Measurements from ENCODE around the gene CELSR1. TPM values are rescaled to one million over a fixed set of nuclear protein-coding genes. Genes with fewer than 3 reads are reported as not detected.

The CELSR1 gene
- total and polyA plus RNA-seq, 2 of the 13 experiments (the other 11 are each of a cell fraction or from before 2014, with no cell fraction given): 0.78 to 1.8 TPM

- TF ChIP-seq, protein P1, sequence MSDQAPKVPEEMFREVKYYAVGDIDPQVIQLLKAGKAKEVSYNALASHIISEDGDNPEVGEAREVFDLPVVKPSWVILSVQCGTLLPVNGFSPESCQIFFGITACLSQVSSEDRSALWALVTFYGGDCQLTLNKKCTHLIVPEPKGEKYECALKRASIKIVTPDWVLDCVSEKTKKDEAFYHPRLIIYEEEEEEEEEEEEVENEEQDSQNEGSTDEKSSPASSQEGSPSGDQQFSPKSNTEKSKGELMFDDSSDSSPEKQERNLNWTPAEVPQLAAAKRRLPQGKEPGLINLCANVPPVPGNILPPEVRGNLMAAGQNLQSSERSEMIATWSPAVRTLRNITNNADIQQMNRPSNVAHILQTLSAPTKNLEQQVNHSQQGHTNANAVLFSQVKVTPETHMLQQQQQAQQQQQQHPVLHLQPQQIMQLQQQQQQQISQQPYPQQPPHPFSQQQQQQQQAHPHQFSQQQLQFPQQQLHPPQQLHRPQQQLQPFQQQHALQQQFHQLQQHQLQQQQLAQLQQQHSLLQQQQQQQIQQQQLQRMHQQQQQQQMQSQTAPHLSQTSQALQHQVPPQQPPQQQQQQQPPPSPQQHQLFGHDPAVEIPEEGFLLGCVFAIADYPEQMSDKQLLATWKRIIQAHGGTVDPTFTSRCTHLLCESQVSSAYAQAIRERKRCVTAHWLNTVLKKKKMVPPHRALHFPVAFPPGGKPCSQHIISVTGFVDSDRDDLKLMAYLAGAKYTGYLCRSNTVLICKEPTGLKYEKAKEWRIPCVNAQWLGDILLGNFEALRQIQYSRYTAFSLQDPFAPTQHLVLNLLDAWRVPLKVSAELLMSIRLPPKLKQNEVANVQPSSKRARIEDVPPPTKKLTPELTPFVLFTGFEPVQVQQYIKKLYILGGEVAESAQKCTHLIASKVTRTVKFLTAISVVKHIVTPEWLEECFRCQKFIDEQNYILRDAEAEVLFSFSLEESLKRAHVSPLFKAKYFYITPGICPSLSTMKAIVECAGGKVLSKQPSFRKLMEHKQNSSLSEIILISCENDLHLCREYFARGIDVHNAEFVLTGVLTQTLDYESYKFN (CRISPR knock-in tag; conservative IDR thresholded peaks at IDR 0.05): peak; percentile 95
- TF ChIP-seq, protein P2, sequence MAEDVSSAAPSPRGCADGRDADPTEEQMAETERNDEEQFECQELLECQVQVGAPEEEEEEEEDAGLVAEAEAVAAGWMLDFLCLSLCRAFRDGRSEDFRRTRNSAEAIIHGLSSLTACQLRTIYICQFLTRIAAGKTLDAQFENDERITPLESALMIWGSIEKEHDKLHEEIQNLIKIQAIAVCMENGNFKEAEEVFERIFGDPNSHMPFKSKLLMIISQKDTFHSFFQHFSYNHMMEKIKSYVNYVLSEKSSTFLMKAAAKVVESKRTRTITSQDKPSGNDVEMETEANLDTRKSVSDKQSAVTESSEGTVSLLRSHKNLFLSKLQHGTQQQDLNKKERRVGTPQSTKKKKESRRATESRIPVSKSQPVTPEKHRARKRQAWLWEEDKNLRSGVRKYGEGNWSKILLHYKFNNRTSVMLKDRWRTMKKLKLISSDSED (CRISPR knock-in tag; IDR thresholded peaks at IDR 0.05): no peak
- TF ChIP-seq CREM (IDR thresholded peaks at IDR 0.05) (peak; percentile 80), CREM (CRISPR knock-in tag; IDR thresholded peaks at IDR 0.05) (no peak), ZNF878 (CRISPR knock-in tag; IDR thresholded peaks at IDR 0.05) (peak; percentile 77; the same call in 1 of the 2 replicates), LCORL (IDR thresholded peaks at IDR 0.05) (peak; percentile 44; the same call in 1 of the 2 replicates), LCORL (CRISPR knock-in tag; IDR thresholded peaks at IDR 0.05) (peak; percentile 99), CBX1 (IDR thresholded peaks at IDR 0.05; ENCODE audit: low read depth) (no peak), KAT7 (CRISPR knock-in tag; IDR thresholded peaks at IDR 0.05; ENCODE audit: borderline replicate concordance) (no peak), ZMYM3 (CRISPR knock-in tag; IDR thresholded peaks at IDR 0.05) (peak; percentile 48; the same call in 1 of the 2 replicates), GZF1 (CRISPR knock-in tag; IDR thresholded peaks at IDR 0.05) (no peak), FOXJ3 (CRISPR knock-in tag; IDR thresholded peaks at IDR 0.05; ENCODE audit: borderline replicate concordance) (0 out of 2 replicates have a peak, but pooled peaks have one; percentile 54), SMAD9 (CRISPR knock-in tag; IDR thresholded peaks at IDR 0.05) (no peak), ZNF580 (CRISPR knock-in tag; IDR thresholded peaks at IDR 0.05; ENCODE audit: borderline replicate concordance, low read depth) (0 out of 2 replicates have a peak, but pooled peaks have one; percentile 56), ZNF644 (CRISPR knock-in tag; IDR thresholded peaks at IDR 0.05; ENCODE audit: low read depth) (no peak), ZXDC (CRISPR knock-in tag; IDR thresholded peaks at IDR 0.05) (no peak), KMT2A (CRISPR knock-in tag; IDR thresholded peaks at IDR 0.05) (no peak), FOXP1 (IDR thresholded peaks at IDR 0.05) (no peak), FOXP1 (CRISPR knock-in tag; IDR thresholded peaks at IDR 0.05) (peak; percentile 57; the same call in 1 of the 2 replicates), ZNF160 (CRISPR knock-in tag; IDR thresholded peaks at IDR 0.05) (no peak), ARID2 (CRISPR knock-in tag; IDR thresholded peaks at IDR 0.05; ENCODE audit: borderline replicate concordance) (no peak), ZMYM2 (CRISPR knock-in tag; IDR thresholded peaks at IDR 0.05) (no peak)
- TF ChIP-seq, protein P3, sequence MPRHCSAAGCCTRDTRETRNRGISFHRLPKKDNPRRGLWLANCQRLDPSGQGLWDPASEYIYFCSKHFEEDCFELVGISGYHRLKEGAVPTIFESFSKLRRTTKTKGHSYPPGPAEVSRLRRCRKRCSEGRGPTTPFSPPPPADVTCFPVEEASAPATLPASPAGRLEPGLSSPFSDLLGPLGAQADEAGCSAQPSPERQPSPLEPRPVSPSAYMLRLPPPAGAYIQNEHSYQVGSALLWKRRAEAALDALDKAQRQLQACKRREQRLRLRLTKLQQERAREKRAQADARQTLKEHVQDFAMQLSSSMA (CRISPR knock-in tag; IDR thresholded peaks at IDR 0.05): no peak
Observed at GRCh38 chr22:46377525-46378425, 159.6 kb downstream of the CELSR1 start (continued).
